ENCODE results near the gene GRHL1.

The GRHL1 gene

DNA sequence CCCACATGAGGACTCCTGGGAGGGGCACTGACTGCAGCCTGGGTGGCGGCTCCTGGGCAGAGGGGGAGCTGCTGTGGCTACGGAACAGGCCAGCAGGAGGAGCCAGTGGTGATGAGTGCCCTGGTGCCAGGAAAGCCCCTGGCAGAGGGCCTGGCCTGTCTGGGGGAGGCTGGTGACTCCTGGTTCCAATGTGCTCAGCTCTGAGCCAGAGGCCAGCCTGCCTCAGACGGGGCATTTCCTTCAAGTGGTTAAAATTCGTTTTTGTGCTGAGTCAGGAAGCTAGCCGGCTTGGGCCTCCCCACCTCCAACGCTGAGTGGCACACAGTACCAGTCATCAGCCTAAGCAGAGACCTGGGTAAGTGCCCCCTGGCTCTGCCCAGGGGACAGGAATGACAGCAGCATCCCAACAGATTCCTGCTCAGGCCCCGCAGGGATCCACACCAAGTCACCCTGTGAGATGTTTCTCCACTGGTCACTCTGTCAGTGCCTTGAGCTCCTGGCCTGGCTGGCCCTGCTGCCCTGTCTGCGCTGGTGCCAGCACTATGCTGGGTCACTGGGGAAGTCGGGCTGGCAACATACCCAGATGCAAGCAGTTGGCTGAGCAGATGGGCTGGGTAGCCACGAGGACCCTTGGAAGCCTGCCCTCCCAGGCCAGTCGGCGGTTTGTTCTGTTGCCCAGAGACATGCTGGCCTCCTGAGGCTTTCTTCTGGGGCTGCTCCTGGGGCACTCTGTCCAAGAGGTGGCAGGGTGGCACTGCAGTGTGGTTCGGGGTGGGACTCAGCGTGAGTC is 84.8 kb downstream of the GRHL1 start:
- peak in 1 of 2 donors; percentile 38 for DNase-seq (ENCODE audit: extremely low read depth in 1 of 2, low read depth in 1 of 2)

DNA sequence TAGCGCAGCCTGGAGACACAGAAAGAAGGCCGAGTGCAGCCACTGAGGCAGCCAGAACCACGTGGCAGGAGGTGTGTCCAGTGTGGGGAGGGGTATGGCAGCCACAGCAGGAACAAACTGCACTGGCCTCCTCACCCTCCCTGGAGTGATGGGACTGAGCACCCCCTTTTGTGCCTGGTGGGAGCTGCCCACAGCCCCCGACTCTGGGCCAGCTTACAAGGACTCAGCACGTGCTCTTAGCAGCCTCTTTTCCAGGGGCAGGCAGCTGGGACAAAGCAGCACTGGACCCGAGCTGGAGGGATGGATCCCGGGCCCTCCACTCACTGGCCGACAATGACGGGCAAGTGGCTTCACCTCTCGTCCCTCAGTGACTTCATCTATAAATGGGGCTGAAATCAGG is 86.6 kb downstream of the GRHL1 start:
- no peak for DNase-seq (ENCODE audit: extremely low read depth in 1 of 2, low read depth in 1 of 2)

DNA sequence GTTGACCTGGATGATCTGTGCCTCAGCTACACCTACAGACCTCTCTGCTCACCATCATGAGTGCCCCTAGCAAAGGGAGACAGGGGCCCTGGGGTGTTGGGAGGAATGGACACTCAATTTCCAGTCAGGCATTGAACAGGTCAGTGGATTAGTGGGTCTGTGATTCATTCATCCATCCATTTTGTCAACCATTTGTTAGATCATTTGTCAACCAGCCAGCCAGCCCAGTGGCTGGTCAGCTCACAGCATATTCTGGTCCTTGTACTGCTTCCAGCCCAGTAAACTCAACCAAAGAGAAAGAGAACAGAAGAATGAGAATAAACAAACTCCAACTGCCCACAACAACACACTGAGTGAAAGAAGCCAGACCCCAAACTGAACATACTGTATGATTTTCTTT is 87.2 kb downstream of the GRHL1 start:
- DNase-seq (ENCODE audit: extremely low read depth in 1 of 2, low read depth in 1 of 2) = no peak

DNA sequence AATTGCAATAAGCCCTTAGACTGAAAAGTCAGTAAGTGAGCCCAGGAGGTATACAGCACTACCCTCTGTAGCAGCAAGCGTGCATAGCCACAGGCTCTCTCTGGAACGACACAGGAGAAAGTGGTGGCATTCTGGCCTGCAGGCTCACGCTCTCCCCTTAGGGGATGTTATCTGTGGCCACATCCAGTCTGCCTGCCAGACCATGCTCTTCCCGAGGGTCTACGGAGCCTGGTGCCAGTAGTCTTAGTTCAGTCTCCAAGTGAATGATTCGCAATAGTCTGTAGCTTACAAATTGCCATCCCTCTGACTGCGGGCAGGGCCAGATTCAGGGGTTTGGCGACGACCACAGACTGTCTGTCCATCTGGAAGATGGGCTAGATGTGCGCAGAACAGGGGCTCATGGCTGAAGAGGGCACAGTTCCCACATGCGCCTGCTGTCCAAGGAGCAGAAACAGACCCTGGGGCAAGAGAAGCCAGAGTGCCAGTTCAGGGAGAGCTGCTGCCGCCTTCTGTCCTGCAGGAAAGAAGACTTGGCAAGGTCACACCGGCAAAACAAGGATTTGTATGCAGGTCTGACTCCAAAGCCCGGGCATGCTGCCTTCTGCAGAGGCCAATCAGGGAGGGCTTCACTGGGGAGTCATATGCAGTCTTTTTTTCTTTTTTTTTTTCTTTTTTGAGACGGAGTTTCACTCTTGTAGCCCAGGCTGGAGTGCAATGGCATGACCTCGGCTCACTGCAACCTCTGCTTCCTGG is 88.3 kb downstream of the GRHL1 start:
- no peak for DNase-seq (ENCODE audit: extremely low read depth in 1 of 2, low read depth in 1 of 2)

DNA sequence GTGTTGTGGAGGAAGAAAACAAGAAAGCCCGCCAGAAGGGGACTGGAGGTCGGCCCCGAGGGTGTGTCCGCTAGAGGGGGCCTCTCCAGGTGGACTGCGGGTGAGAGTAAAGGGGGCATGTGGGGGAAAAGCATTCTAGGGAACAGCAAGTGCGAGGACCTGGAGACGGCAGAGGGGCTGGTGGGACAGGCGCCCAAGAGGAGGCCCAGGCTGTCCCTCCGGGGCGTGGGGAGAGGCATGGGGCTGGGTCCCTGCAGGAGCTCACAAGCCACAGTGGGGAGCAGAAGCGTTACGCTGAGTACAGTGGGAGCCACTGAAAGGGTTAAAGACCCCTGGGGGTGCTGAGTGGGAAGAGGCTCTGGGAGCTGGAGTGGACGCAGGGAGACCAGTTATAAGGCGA is 90.2 kb downstream of the GRHL1 start:
- DNase-seq (ENCODE audit: extremely low read depth in 1 of 2, low read depth in 1 of 2) = no peak

DNA sequence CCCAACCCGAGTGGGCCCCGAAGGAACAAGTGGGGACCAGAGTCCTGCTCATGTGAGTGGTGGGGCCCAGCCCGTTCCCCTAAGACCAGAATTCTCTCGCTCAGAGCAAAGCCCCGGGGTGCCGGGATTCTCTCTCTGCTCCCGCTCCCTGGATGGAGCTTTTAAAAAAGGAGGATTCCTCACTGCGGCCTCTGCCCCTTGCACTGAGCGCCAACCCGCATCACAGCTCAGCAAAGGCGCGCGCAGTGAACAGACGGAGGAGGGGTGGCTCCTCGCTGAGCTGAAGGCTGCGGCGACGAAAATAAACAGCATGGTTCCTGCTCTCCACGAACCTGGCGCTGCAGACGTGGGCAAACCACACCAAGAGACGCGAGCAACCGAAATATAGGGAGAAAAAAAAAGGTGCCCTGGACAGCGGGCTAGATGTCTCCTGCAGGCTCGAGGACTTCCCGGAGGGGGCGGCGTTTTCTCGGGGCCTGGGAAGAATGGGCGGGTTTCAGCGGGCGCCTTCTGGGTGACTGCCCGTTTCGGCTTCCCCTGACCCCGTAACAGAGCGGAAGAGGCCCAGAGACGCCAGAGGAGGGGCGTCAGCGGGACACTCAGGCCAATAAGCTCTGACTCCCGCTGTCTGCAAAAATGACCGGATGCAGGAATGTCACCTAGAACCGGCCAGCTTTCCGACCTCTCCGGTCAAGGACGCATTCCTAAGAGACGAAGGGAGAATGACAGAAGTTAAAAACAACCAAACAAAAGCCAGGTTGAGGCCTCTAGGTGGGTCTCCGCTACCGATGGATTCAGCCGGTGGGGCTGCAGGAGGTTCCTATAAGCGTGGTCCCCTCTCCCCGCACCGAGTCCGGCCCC is 91.0 kb downstream of the GRHL1 start:
- DNase-seq (ENCODE audit: extremely low read depth in 1 of 2, low read depth in 1 of 2) = no peak

DNA sequence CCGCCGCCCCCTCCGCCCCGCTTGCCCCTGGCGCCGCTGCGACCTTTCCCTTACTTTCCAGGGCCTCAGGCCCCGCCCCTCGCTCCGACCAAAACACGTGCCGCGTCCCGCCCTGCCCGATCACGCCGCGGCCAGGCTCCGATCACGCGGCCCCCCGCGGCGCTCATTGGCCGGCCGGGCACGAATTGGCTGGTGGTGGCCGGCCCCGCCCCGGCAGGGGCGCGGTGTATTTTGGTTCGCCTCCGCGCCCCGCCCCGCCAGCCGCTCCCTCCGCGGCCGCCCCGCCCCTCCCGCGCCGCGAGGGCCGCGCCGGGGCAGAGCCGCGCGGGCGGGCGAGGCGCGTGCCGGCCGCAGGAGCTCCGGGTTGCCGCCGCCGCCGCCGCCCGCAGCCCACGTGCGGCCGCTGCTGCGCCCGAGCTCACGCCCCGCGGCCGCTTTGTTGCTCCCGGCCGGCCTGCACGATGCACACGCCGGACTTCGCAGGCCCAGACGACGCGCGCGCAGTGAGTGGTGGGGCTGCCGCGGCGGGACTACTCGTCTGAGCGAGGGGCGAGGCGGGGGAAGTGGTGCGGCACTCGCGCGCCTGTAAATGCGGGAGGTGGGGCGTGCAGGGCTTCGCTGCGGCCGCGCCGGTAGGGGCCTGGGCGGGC is 91.9 kb downstream of the GRHL1 start, which contains the start of gene KLF11:
TSS of gene KLF11 (plus strand) at position 295 of the 650 bp plus-strand sequence. CDS start at position 462, 167 bp downstream.
- DNase-seq (ENCODE audit: extremely low read depth in 1 of 2, low read depth in 1 of 2) = peak; percentile 48 to 55

DNA sequence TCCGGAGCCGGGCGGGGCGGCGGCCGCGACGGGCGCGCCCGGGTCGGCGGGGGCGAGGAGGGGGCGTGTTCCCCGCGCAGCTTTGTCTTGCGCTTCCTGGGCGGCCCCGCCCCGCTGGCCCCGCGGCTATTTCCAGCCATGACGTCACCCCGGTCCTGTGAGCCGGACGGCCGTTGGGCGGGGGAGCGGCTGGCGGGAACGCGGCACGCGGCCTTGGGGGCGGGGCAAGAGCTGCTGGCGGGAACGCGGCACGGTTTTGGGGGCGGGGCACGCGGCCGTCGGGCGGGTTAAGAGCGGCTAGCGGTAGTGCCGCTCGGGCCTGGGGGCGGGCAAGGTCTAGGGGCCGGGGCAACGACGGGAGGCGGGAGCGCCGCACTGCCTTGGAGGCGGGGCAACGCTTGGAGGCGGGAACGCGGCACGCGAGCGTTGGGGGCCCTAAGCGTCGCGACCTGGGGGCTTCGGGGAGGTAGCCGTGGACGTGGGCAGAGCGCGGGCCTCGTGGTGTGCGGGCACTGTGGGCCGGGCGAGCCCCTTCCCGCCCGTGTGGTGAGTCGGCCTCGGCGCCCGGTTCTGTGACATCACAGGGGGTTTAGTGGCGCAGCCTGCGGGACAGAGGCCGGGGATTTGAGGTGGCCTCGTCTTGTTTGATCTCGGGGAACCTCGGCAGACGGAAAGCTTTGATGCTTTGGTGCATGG is 92.6 kb downstream of the GRHL1 start:
- peak; percentile 70 to 93 for DNase-seq (ENCODE audit: extremely low read depth in 1 of 2, low read depth in 1 of 2)

DNA sequence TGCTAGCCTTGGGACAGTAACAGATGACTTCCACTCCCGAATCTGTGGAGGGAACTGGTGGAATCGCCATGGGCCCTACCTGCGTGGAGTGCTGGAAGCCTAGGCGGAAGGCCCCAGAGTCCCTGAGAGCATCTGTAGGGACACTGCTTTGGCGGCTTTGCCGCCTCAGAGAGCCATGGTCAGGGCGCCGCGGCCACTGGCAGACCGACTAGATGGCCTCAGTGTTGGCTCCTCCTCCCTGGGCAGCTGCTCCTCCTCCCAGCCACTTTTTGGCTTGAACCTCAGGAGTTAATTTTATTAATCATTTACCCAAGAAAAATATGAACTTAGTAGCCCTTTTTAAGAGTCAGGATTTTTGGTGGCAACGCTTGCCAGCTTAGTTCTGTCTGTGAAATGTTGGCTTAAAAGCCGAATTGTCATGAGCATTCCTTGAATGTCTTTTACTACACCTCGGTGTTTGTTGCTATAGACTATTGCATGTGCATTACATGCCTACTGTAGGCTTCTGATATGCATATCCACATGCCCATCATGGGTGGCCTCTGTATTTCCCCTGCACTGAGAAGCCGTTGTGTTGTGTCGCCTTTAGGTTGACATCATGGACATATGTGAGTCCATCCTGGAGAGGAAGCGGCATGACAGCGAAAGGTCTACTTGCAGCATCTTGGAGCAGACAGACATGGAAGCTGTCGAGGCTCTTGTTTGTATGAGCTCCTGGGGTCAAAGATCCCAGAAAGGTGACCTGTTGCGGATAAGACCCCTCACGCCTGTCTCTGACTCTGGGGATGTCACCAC is 94.3 kb downstream of the GRHL1 start:
- DNase-seq (ENCODE audit: extremely low read depth in 1 of 2, low read depth in 1 of 2) = no peak

DNA sequence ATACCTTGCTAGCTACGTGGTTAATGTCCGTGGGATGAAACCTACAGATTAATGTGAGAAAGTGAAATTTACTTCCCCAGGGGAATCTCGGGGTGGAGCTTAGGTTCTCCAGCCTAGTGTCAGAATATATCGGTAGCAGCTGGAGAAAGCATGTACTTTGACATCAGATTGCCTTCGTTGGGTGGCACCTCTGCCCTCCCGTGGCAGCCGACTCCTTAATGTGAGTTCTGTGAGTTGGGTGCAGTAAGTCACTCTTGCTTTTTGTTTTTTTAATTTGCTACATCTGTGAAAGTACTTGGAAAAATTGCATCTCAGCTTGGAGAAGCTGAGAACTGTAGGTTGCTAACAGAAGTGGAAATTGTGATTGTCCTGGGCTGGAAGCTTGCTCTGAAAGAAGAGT is 95.4 kb downstream of the GRHL1 start:
- DNase-seq (ENCODE audit: extremely low read depth in 1 of 2, low read depth in 1 of 2) = no peak

DNA sequence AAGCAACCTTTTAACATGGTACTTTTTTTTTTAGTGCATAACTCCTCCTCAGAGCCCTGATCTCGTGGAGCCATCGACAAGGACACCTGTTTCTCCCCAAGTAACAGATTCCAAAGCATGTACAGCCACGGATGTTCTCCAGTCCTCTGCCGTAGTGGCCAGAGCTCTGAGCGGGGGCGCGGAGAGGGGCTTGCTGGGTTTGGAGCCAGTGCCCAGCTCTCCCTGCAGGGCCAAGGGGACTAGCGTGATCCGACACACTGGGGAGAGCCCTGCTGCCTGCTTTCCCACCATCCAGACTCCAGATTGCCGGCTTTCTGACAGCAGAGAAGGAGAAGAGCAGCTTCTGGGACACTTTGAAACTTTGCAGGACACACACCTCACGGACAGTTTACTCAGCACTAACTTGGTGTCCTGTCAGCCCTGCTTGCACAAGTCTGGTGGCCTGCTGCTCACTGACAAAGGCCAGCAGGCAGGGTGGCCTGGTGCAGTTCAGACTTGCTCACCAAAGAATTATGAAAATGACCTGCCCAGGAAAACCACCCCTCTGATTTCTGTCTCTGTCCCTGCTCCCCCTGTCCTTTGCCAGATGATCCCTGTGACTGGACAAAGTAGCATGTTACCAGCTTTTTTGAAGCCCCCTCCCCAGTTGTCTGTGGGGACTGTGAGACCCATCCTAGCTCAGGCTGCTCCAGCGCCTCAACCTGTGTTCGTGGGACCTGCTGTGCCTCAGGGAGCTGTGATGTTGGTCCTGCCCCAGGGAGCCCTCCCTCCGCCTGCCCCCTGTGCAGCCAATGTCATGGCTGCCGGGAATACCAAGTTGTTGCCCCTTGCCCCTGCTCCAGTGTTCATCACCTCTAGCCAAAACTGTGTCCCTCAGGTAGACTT is 96.4 kb downstream of the GRHL1 start:
- DNase-seq (ENCODE audit: extremely low read depth in 1 of 2, low read depth in 1 of 2) = no peak

DNA sequence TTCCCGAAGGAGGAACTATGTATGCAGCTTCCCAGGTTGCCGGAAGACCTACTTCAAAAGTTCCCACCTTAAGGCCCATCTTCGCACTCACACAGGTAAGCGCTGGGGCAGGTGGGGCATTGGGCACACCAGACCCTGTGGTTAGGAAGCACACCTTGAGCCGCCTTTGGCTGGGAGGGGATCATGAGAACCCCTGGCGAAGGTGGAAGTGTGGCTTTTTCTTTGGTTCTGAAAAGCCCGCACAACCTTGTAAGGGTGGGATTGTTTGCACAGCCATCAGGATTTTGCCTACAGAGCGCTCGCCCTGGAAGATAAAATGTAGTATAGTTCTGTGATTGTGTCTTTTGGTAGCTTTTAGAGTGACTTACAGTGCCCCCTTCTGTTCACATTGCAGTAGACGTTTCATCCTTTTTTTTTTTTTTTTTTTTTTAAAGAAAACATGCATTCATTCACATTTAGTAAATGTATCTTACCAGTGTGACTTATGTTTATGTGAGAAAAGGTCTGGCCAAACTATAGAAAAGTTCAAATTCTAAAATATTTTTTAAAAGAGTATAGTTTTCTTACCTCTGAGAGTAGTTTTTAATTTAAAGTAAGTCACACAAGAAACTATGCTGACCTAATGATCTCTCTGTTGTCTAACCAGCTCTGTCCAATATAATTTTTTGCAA is 97.1 kb downstream of the GRHL1 start:
- DNase-seq (ENCODE audit: extremely low read depth in 1 of 2, low read depth in 1 of 2) = no peak

All from stimulated activated CD8-positive, alpha-beta memory T cell treated with anti-CD3 and anti-CD28 coated beads, Interleukin-7, amount 100 ng/mL, for 48 hours (primary cell).